Measurements from ENCODE around the gene INO80B. TPM values are rescaled to one million over a fixed set of nuclear protein-coding genes. Genes with fewer than 3 reads are reported as not detected.
"Not testable (repeated sequence)": the region's sequence is repeated elsewhere in the genome, so short reads cannot be mapped to it uniquely, and the experiment has no call there.

INO80B gene
- total RNA-seq, 4 donors from 2014 or later: 15.9 to 75.9 (median 36.0) TPM

GRCh38 chr2:74441690-74442482, 13.0 kb upstream of the INO80B start, which contains the start of gene RTKN:
RTKN (minus strand) TSS chr2:74441937; CDS start chr2:74441816, 121 bp downstream.
- H3K4me1 ChIP-seq: peaks cover 32% of the 10 kb centered on the region
- no peaks in the 10 kb centered on the region for H3K9me3 ChIP-seq
- H3K27me3 ChIP-seq: no peaks in the 10 kb centered on the region
- DNase-seq (ENCODE audit: low spot score in 2 of 2): peak in 1 of 2 donors; percentile 76
- H3K27ac ChIP-seq: peak within 1 kb of the TSS; percentile 84
- peak within 1 kb of the TSS; percentile 65 for H3K4me3 ChIP-seq
- H3K36me3 ChIP-seq: no peaks in the 10 kb centered on the region
- WGBS: 21% methylated on average over 21 of the region's 75 CpGs
- TF ChIP-seq POLR2AphosphoS5 (IDR thresholded peaks at IDR 0.05) (peak in 1 of 3 donors; percentile 28), CTCF (IDR thresholded peaks at IDR 0.05) (no peak)

- H3K4me3 ChIP-seq: peak overlapping the region; percentile 65
- not testable (repeated sequence) for H3K36me3 ChIP-seq, H3K9me3 ChIP-seq, H3K27me3 ChIP-seq
- DNase-seq (ENCODE audit: low spot score in 2 of 2): peak in 1 of 2 donors; percentile 55
- WGBS: 84% methylated on average over 16 of the region's 16 CpGs
- peaks cover 32% of the 10 kb centered on the region for H3K4me1 ChIP-seq
- peak overlapping the region; percentile 84 for H3K27ac ChIP-seq
Observed at GRCh38 chr2:74442483-74443297, 12.2 kb upstream of the INO80B start.

- WGBS: 37% methylated on average over 5 of the region's 5 CpGs
- H3K27me3 ChIP-seq: no peaks in the 10 kb centered on the region
- H3K4me1 ChIP-seq: peaks cover 23% of the 10 kb centered on the region
Observed at GRCh38 chr2:74444498-74445318, 10.2 kb upstream of the INO80B start.

GRCh38 chr2:74447230-74447999, 7.5 kb upstream of the INO80B start:
- Histone ChIP-seq H3K4me1 (no peaks in the 10 kb centered on the region), H3K36me3 (no peaks in the 10 kb centered on the region), H3K27ac (no peak overlapping the region), H3K27me3 (no peaks in the 10 kb centered on the region), H3K9me3 (no peaks in the 10 kb centered on the region), H3K4me3 (no peak overlapping the region)
- WGBS: 93% methylated on average over 5 of the region's 5 CpGs
- TF ChIP-seq POLR2AphosphoS5 (IDR thresholded peaks at IDR 0.05): no peak
- no peak for TF ChIP-seq EP300 (IDR thresholded peaks at IDR 0.05)
- no peak for TF ChIP-seq POLR2A (IDR thresholded peaks at IDR 0.05)
- no peak for TF ChIP-seq CTCF (IDR thresholded peaks at IDR 0.05)
- DNase-seq (ENCODE audit: low spot score in 2 of 2): no peak

More at GRCh38 chr2:74444498-74445318, 10.2 kb upstream of the INO80B start:
- TF ChIP-seq EP300 (IDR thresholded peaks at IDR 0.05) (no peak), POLR2AphosphoS5 (IDR thresholded peaks at IDR 0.05) (no peak), CTCF (IDR thresholded peaks at IDR 0.05) (no peak), POLR2A (IDR thresholded peaks at IDR 0.05) (no peak)
- DNase-seq (ENCODE audit: low spot score in 2 of 2): no peak
- H3K9me3 ChIP-seq: no peaks in the 10 kb centered on the region
- no peak overlapping the region for H3K4me3 ChIP-seq
- no peak overlapping the region for H3K27ac ChIP-seq
- no peaks in the 10 kb centered on the region for H3K36me3 ChIP-seq

GRCh38 chr2:74448771-74449170, 6.1 kb upstream of the INO80B start:
- Histone ChIP-seq H3K27ac (no peak overlapping the region), H3K4me1 (no peaks in the 10 kb centered on the region), H3K4me3 (no peak overlapping the region), H3K36me3 (no peaks in the 10 kb centered on the region), H3K9me3 (no peaks in the 10 kb centered on the region), H3K27me3 (no peaks in the 10 kb centered on the region)
- TF ChIP-seq POLR2AphosphoS5 (IDR thresholded peaks at IDR 0.05) (no peak), EP300 (IDR thresholded peaks at IDR 0.05) (no peak), CTCF (IDR thresholded peaks at IDR 0.05) (no peak), POLR2A (IDR thresholded peaks at IDR 0.05) (no peak)
- DNase-seq (ENCODE audit: low spot score in 2 of 2): no peak
- WGBS: 76% methylated on average over 2 of the region's 2 CpGs
